ENCODE data around the gene KRTAP10-3.
"Not testable (repeated sequence)": the region's sequence is repeated elsewhere in the genome, so short reads cannot be mapped to it uniquely, and the experiment has no call there.

Gene KRTAP10-3

DNA sequence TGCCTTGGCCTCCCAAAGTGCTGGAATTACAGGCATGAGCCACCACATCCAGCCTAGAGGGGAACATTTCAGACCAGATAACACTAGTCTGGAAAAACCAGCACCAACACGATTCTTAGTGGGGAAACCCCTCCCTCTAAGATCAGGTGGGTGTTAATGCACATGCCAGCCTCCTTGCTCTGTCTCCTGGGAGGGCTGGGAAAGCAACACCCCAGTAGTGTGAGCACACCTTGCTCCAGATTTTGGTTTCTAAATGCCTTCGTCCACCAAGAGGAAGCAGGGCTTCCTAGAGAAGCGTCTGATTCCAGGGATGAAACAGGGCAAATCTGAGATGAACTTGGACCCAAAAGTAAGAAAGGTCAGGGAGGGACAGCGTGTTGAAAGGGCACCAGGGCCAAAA lies 12.7 kb upstream of the KRTAP10-3 start:
- DNase-seq (ENCODE audit: low spot score): no peak

GRCh38 chr21:44569861-44570517 lies 11.4 kb upstream of the KRTAP10-3 start:
- DNase-seq (ENCODE audit: low spot score): no peak

- no peak for DNase-seq (ENCODE audit: low spot score)
Measured at GRCh38 chr21:44568667-44569556, 10.3 kb upstream of the KRTAP10-3 start.

- no peak for DNase-seq (ENCODE audit: low spot score)
Measured at GRCh38 chr21:44568261-44568660, 9.7 kb upstream of the KRTAP10-3 start.

GRCh38 chr21:44567481-44568171 lies 9.0 kb upstream of the KRTAP10-3 start:
- no peak for DNase-seq (ENCODE audit: low spot score)

GRCh38 chr21:44566403-44566802 lies 7.8 kb upstream of the KRTAP10-3 start:
- no peak for DNase-seq (ENCODE audit: low spot score)

- no peak for DNase-seq (ENCODE audit: low spot score)
Measured at GRCh38 chr21:44564886-44565598, 6.4 kb upstream of the KRTAP10-3 start.

DNA sequence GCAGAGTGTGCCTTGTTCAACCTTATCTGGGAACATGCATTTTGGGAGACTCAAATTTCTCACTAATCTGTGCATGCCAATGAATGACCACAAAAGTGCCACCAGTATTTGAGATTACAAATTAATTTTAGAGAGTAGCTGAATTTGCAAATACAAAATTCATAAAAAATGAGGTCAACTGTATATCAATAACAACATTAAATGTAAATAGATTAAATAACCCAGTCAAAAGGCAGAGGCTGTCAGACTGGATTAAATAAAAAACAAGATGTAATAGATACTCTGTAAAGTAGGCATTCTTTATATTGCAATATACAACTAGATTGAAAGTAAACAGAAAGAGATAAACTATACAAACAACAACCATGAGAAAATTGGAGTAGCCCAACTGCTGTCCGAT lies 5.5 kb upstream of the KRTAP10-3 start:
- DNase-seq (ENCODE audit: low spot score): no peak

DNA sequence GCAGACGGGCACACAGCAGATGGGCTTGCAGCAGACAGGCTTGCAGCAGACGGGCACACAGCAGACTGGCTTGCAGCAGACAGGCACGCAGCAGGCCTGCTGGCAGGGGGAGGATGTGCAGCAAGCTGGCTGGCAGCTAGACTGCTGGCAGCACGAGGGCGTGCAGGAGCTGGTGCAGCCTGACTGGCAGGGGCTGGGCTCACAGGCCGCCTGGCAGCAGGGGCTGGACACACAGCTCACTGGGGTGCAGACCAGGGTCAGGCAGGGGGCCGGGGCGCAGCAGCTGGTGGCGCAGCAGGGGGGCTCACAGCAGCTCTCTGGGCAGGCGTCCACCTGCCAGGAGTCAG lies 293 bp downstream of the KRTAP10-3 start:
- not testable (repeated sequence) for DNase-seq (ENCODE audit: low spot score)

DNA sequence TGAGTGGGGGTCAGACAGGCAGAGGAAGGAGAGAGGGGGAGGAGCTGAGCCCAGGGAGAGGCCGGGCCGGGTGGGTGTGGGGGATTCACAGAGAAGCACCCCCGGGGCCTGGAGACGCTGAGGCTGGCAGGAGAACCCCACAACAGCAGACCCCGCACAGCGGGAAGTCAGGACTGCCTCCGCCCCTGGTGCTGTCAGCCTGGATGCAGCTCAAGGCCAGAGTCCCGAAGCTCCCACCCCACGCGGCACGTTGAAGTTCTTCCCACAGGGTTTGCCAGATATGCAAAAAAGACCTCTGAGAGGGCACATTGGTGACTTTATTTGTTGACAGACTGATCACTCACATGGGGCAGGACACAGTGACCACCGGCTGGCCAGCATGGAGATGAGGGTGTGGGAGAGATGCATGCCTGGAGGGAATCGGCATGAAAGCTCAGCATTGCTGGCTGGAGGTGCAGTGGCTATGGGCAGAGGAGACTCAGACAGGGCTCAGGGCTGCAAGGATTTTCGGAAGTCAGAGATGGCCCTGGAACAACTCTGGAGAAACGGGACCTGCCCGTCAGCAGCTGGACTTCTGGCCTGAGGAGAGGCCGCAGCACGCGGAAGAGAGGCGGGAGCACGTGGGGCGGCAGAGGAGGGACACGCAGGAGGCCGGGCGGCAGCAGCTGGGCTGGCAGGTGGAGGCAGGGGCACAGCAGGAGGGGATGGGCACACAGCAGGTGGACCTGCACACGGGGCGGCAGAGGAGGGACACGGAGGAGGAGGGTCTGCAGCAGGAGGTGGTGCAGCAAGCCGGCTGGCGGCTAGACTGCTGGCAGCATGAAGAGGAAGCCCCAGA lies 885 bp downstream of the KRTAP10-3 start:
- no peak for DNase-seq (ENCODE audit: low spot score)

- DNase-seq (ENCODE audit: low spot score): no peak
Measured at GRCh38 chr21:44556879-44557278, 1.7 kb downstream of the KRTAP10-3 start.

DNA sequence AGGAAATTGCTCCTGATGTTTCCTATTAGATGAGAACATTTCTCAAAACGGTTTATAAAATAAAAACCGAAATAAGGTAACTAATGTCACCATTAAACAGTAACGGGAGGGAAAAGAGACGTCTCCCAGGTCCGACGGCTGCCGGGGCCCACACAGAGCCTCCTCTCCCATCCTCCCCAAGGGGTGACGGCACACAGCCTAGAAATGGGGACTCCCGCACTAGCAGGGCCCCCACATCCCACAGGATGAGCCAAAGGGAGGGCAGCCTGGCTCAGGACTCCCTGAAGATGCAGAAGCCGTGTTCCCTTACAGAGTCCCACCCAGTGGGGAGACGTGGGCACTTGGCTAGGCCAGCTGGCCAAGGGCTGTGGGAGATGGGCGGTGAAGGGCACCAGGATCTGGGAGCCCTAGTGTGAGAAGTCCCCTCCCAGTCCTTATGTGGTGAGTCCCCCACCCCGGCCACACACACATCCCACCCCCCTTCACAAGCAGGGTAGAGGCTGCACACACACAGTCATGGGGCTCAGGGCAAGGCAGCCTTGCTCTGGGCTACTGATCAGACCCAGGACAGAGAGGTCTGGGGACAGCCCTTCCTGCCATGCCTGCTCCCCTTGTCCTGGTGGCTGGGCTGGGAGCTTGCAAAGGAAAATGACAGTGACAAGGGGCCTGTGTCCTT lies 3.3 kb downstream of the KRTAP10-3 start:
- no peak for DNase-seq (ENCODE audit: low spot score)

GRCh38 chr21:44552681-44553080 lies 5.9 kb downstream of the KRTAP10-3 start:
- no peak for DNase-seq (ENCODE audit: low spot score)

GRCh38 chr21:44552136-44552535 lies 6.5 kb downstream of the KRTAP10-3 start:
- no peak for DNase-seq (ENCODE audit: low spot score)

DNA sequence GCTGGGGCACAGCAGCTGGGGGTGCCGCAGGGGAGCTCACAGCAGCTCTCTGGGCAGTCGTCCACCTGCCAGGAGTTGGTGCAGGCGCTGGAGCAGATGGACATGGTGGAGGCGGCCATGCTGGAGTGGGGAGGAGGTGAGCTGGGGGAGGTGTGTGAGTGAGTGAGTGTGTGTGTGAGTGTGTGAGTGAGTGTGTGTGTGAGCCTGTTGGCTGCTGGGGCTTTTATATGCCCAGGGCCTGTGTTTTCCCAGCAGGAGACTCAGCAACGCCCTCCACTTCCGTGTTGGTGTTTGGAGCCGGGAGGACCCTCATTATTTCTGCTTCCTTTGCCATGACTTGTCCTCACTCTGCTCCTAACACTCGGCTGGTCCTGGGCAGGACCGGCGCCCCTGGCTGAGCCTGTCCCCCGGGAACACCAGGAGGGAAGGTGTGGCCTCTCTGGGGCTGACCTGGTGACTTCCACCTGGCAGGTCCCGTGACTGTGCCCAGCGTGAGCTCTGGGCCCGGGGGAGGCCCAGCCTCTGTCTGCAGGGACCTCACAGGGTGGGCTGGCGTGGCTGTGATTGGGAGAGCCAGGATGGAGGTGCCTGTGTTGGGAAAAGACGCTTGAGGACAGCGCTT lies 7.1 kb downstream of the KRTAP10-3 start, which contains the start of gene KRTAP10-2:
Gene KRTAP10-2, minus strand, starts transcription at position 166 of the 622 bp plus-strand sequence. Its CDS starts 47 bp downstream, at position 119.
- no peak for DNase-seq (ENCODE audit: low spot score)

DNA sequence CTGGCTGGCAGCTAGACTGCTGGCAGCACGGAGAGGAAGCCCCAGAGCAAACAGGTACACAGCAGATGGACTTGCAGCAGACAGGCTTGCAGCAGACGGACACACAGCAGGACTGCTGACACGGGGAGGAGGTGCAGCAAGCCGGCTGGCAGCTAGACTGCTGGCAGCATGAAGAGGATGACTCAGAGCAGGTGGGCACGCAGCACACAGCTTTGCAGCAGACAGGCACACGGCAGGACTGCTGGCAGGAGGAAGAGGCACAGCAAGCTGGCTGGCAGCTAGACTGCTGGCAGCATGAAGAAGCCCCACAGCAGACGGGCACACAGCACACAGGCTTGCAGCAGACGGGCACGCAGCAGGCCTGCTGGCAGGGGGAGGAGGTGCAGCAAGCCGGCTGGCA lies 7.8 kb downstream of the KRTAP10-3 start:
- no peak for DNase-seq (ENCODE audit: low spot score)

DNA sequence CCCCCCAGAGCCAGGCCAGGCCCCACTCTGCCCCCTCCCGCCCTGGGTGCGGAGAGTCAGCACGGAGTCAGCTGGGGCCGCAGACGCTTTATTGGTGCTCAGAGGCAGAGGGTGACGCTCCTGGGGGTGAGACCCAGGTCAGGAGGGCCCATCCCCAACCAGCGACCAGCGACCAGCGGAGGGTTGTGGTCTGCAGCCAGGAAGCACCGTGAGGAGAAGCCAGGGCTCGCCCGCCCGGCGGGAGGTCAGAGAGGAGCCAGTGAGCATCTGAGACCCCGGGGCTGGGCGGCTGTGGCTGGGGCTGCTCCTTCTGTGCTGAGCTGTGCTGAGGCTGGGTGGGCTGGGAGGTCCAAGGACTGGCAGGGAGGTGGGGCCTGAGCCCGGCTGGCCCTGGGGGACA lies 8.3 kb downstream of the KRTAP10-3 start:
- DNase-seq (ENCODE audit: low spot score): not testable (repeated sequence)

- no peak for DNase-seq (ENCODE audit: low spot score)
Measured at GRCh38 chr21:44549525-44550211, 8.9 kb downstream of the KRTAP10-3 start.

GRCh38 chr21:44548922-44549321 lies 9.7 kb downstream of the KRTAP10-3 start:
- DNase-seq (ENCODE audit: low spot score): no peak

DNA sequence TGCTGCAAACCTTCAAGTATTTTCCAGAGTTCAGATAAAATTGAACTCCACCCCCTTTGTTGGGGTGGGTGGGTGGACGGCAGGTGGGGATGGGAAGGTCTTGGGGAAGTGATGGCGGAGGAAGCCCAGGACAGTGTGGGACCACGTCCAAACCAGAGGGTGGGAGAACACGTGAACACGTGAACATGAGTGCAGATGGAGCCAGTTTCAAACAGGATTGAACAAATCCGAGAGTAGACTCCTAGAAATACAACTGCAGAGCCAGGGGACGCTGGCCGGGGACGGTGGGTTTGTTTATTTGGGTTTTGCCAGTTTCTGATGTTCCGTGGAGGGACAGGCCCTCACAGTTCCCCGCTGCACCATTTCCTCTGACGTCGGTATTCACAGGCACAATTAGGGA lies 10.2 kb downstream of the KRTAP10-3 start:
- DNase-seq (ENCODE audit: low spot score): no peak
